Dendritic cell treated with granulocyte-macrophage colony-stimulating factor and Interleukin-4, amounts not matched to agents 40 ng/mL and 50 ng/mL, for 4 days (primary cell): ENCODE measurements around the gene HSPH1.

Experiments used
- H3K27ac Mint-ChIP-seq: one replicate; pipeline ENCODE4 v1.8.0; 2022; ENCODE audit warnings: mild to moderate bottlenecking, mixed read lengths
- H3K27me3 Mint-ChIP-seq: one replicate; pipeline ENCODE4 v1.8.0; 2022; ENCODE audit warnings: mild to moderate bottlenecking, mixed read lengths
- H3K36me3 Mint-ChIP-seq: one replicate; pipeline ENCODE4 v1.8.0; 2022; ENCODE audit warnings: low read depth, mixed read lengths
- H3K4me1 Mint-ChIP-seq: one replicate; pipeline ENCODE4 v1.8.0; 2022; ENCODE audit warnings: low read depth, mixed read lengths
- H3K4me3 Mint-ChIP-seq: one replicate; pipeline ENCODE4 v1.8.0; 2022; ENCODE audit warnings: mild to moderate bottlenecking, moderate library complexity, mixed read lengths
- H3K9me3 Mint-ChIP-seq: one replicate; pipeline ENCODE4 v1.8.0; 2022; ENCODE audit warnings: mixed read lengths
- intact Hi-C: fragments of 100-400 bp; cut with micrococcal nuclease; formaldehyde crosslinking; loops from one replicate; pipeline ENCODE4 v1.15.0; 2022

The HSPH1 gene

DNA sequence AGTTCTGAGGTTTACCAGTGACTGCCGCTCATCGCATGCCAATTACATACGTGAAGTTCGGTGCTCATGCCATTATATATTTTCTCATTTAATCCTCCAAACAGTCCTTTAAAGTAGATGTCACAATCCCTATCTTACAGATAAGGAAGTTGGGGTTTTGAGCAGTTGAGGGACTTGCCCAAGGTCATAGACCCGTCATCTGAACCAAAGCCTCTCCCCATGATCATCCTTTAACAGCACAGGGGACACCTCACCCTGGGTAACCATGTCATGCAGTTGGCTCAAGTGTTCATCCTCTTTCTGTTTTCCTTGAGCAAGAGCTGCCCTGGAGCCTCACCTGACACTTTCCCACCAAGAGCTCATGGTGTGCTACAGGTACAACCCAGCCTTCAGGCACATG is 69.1 kb downstream of the HSPH1 start:
- intact Hi-C loops: no loop called here
- Mint-ChIP-seq H3K36me3 (no peaks in the 10 kb centered on the region), H3K27ac (peak overlapping the region; percentile 56), H3K4me1 (peaks cover 23% of the 10 kb centered on the region), H3K9me3 (no peaks in the 10 kb centered on the region), H3K27me3 (peaks cover 28% of the 10 kb centered on the region), H3K4me3 (no peak overlapping the region)

- intact Hi-C loops: no loop called here
- H3K27ac Mint-ChIP-seq: peak overlapping the region; percentile 55
- H3K36me3 Mint-ChIP-seq: no peaks in the 10 kb centered on the region
- no peak overlapping the region for H3K4me3 Mint-ChIP-seq
- peaks cover 23% of the 10 kb centered on the region for H3K4me1 Mint-ChIP-seq
- peaks cover 29% of the 10 kb centered on the region for H3K27me3 Mint-ChIP-seq
- no peaks in the 10 kb centered on the region for H3K9me3 Mint-ChIP-seq
Observed at GRCh38 chr13:31090961-31091624, 70.6 kb downstream of the HSPH1 start.

- H3K27ac Mint-ChIP-seq: peak overlapping the region; percentile 55
- H3K4me3 Mint-ChIP-seq: no peak overlapping the region
- H3K36me3 Mint-ChIP-seq: no peaks in the 10 kb centered on the region
- no peaks in the 10 kb centered on the region for H3K9me3 Mint-ChIP-seq
- peaks cover 34% of the 10 kb centered on the region for H3K27me3 Mint-ChIP-seq
- intact Hi-C loops: no loop called here
- H3K4me1 Mint-ChIP-seq: peaks cover 23% of the 10 kb centered on the region
Observed at GRCh38 chr13:31090096-31090495, 71.6 kb downstream of the HSPH1 start.

- H3K27me3 Mint-ChIP-seq: peaks cover 34% of the 10 kb centered on the region
- H3K27ac Mint-ChIP-seq: no peak overlapping the region
- no peaks in the 10 kb centered on the region for H3K36me3 Mint-ChIP-seq
- intact Hi-C loops: no loop called here
- peaks cover 23% of the 10 kb centered on the region for H3K4me1 Mint-ChIP-seq
- H3K9me3 Mint-ChIP-seq: no peaks in the 10 kb centered on the region
- H3K4me3 Mint-ChIP-seq: no peak overlapping the region
Observed at GRCh38 chr13:31089649-31090048, 72.1 kb downstream of the HSPH1 start.

- H3K4me1 Mint-ChIP-seq: peaks cover 23% of the 10 kb centered on the region
- H3K27ac Mint-ChIP-seq: no peak overlapping the region
- peaks cover 34% of the 10 kb centered on the region for H3K27me3 Mint-ChIP-seq
- no peak overlapping the region for H3K4me3 Mint-ChIP-seq
- H3K36me3 Mint-ChIP-seq: no peaks in the 10 kb centered on the region
- intact Hi-C loops: no loop called here
- H3K9me3 Mint-ChIP-seq: no peaks in the 10 kb centered on the region
Observed at GRCh38 chr13:31088826-31089420, 72.8 kb downstream of the HSPH1 start.
